ENCODE measurements around the gene NALF2. TPM values are rescaled to one million over a fixed set of nuclear protein-coding genes. Genes with fewer than 3 reads are reported as not detected.

NALF2 gene
- total and polyA plus RNA-seq, 2 experiments from 2014 or later, result not detected

DNA sequence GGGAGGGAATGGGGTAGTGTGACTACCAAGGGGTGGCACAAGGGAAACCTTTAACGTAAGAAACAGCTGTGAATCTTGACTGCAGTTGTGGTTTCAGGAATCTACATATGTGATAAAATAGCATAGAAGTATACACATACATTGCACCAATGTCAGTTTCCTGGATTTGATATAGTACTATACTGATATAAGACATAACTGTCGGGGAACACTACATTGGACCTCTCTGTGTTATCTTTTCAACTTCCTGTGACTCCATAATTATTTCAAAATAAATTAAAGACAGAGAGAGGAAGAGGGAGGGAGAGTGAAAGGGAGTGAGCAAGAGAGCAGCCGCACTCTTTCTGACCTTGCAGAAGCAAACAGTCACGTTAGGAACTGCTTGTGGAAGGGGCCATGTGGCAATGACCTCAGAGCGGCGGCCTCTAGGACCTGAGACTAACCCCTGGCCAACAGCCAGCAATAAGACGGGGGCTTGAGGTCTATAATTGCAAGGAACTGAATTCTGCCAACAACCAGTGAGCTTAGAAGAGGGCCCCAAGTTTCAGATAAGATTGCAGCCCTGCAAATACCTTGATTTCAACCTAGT, 47.4 kb downstream of the NALF2 start:
- no peak for TF ChIP-seq EZH2phosphoT487 (IDR thresholded peaks at IDR 0.05; ENCODE audit: insufficient read depth, low read depth)
- TF ChIP-seq EZH2 (IDR thresholded peaks at IDR 0.05; ENCODE audit: insufficient read depth, poor library complexity, severe bottlenecking), result no peak
- no peak overlapping the region for H3K4me3 ChIP-seq
- H3K4me1 ChIP-seq (ENCODE audit: insufficient read depth), result no peaks in the 10 kb centered on the region
- no peaks in the 10 kb centered on the region for H3K9me3 ChIP-seq (ENCODE audit: low read depth)
- no peak for DNase-seq
- H3K9me2 ChIP-seq (ENCODE audit: insufficient read depth), result no peaks in the 10 kb centered on the region
- no peaks in the 10 kb centered on the region for H3K36me3 ChIP-seq (ENCODE audit: low read depth)
- 23 to 40% methylated on average over 7 of the region's 7 CpGs for WGBS, 2 experiments (ENCODE audit: low coverage in 1 of 2, low lambda C conversion rate in 2 of 2, missing lambda C conversion rate in 2 of 2)
- no peaks in the 10 kb centered on the region for H3K27me3 ChIP-seq (replicated peaks; ENCODE audit: insufficient read depth)
- no peaks in the 10 kb centered on the region for H3F3A ChIP-seq (ENCODE audit: insufficient read depth)
- H3K9ac ChIP-seq, result no peak overlapping the region
- no peaks in the 10 kb centered on the region for H3K79me2 ChIP-seq (ENCODE audit: insufficient read depth)
- no peaks in the 10 kb centered on the region for H4K20me1 ChIP-seq (ENCODE audit: insufficient read depth)
- no peak overlapping the region for H2AFZ ChIP-seq
- no peak overlapping the region for H3K27ac ChIP-seq
- in situ Hi-C loops (cut with MboI), result no loop called here
- no peak overlapping the region for H3K4me2 ChIP-seq (ENCODE audit: unreplicated experiment)

GRCh38 chrX:69552512-69552911, 48.4 kb downstream of the NALF2 start:
- Histone ChIP-seq H3K4me2 (ENCODE audit: unreplicated experiment) (no peak overlapping the region), H3K9me2 (ENCODE audit: insufficient read depth) (no peaks in the 10 kb centered on the region), H3K27me3 (replicated peaks; ENCODE audit: insufficient read depth) (no peaks in the 10 kb centered on the region), H3K79me2 (ENCODE audit: insufficient read depth) (no peaks in the 10 kb centered on the region), H2AFZ (no peak overlapping the region), H3K9ac (no peak overlapping the region), H3K36me3 (ENCODE audit: low read depth) (no peaks in the 10 kb centered on the region), H3K27ac (no peak overlapping the region), H3K9me3 (ENCODE audit: low read depth) (no peaks in the 10 kb centered on the region), H3K4me3 (no peak overlapping the region), H3K4me1 (ENCODE audit: insufficient read depth) (no peaks in the 10 kb centered on the region), H3F3A (ENCODE audit: insufficient read depth) (no peaks in the 10 kb centered on the region), H4K20me1 (ENCODE audit: insufficient read depth) (no peaks in the 10 kb centered on the region)
- no peak for DNase-seq
- TF ChIP-seq EZH2 (IDR thresholded peaks at IDR 0.05; ENCODE audit: insufficient read depth, poor library complexity, severe bottlenecking), result no peak
- TF ChIP-seq EZH2phosphoT487 (IDR thresholded peaks at IDR 0.05; ENCODE audit: insufficient read depth, low read depth), result no peak
- in situ Hi-C loops (cut with MboI), result no loop called here
- WGBS, 2 experiments (ENCODE audit: low coverage in 1 of 2, low lambda C conversion rate in 2 of 2, missing lambda C conversion rate in 2 of 2), result 5 to 6% methylated on average over 4 of the region's 4 CpGs

Other genes starting within 250 kb of the NALF2 start
- 0.11 TPM in 1 of 2 replicates, not detected in the other for gene EDA, start 111.8 kb downstream of the NALF2 start, total RNA-seq (2014; rRNA removed; shearing (Covaris generic))
- not detected in 2 replicates for gene EDA, start 111.8 kb downstream of the NALF2 start, polyA plus RNA-seq (2016; fragmentation: Nextera tagmentation; extraction: Ambion mirVana)

Data from GM23248 (cell line).